HG03103 (cell line): ENCODE results near the gene DHRS3.
"Not testable (repeated sequence)": the region's sequence is repeated elsewhere in the genome, so short reads cannot be mapped to it uniquely, and the experiment has no call there.

ENCODE experiments used
- ATAC-seq: cut with Tn5 transposase; IDR thresholded peaks from one replicate; pipeline ENCODE4 v1.9.1; 2021; ENCODE audit warnings: low read depth; ENCODE audit not compliant: unreplicated experiment

DHRS3 gene

DNA sequence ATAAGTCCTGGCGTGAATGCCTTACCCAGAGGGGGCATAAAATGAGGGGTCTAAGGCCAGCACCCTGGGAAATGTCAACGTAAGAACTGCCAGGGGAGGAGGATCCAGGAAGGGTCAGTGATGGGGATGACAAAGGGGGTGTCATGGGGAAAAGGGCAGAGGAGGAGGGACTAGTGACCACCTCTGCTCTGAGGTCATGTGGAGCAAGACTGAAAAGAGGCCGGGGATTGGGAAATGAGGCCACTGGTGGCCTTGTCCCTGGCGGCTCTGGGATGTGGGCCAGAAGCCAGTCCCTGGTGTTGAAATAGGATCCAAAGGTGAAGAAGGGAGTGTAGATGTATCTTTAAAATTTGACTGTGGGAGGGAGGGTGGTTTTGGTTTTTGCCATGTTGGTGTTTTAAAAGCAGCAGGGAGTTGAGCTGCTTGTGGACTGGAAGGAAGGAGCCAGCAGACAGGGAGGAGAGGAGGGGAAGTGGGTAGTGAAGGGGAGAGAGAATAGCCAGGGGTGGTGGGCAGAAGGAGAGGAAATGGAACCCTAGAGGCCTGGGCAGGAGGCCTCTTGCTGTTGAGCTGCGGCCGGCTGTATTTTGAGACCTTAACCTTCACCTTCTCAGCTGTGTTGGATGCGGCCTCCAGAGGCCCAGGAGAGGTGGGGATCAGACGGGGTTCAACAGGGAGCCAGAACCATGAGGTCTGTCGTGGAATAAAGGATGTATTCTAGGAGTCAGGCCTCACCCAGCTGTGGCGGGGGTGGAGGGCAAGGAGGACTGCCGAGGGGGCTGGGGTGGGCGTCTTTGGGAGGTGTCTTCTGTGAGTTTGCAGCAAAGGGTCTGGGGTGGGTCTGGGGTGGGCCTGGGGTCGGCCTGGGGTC, 92.5 kb downstream of the DHRS3 start:
- no peak for ATAC-seq

- no peak for ATAC-seq
Measured at GRCh38 chr1:12524266-12524665, 93.7 kb downstream of the DHRS3 start.

- not testable (repeated sequence) for ATAC-seq
Measured at GRCh38 chr1:12522780-12523179, 95.2 kb downstream of the DHRS3 start.

DNA sequence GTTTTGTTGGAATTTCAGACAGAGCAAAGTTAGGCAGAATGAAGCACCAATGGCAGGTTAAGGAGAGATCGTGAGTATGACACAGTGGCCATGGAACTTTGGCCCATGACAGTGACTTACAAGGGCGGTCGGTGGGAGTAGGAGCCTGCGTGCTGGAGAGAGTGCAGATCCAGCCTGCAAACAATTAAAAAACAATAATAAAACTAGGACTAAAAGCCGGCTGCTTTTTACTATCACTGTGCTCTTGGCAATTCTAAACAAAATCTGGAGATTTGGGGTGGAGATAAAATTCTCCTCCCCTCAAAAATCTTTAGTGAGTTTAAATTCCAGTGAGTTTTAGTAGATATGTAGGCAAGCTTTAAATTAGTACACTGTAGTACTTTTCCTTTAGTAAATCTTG, 96.9 kb downstream of the DHRS3 start:
- ATAC-seq: no peak

GRCh38 chr1:12519693-12520364, 98.2 kb downstream of the DHRS3 start:
- no peak for ATAC-seq

GRCh38 chr1:12518931-12519692, 98.9 kb downstream of the DHRS3 start:
- ATAC-seq: no peak
